HG03045 (cell line): ENCODE measurements around the gene MICU2.
A peak's percentile ranks its signal among the peaks of the same experiment; 100 is the strongest.

Experiments used
- ATAC-seq: cut with Tn5 transposase; IDR thresholded peaks from one replicate; pipeline ENCODE4 v1.9.1; 2021; ENCODE audit warnings: mild to moderate bottlenecking, moderate library complexity; ENCODE audit not compliant: unreplicated experiment

The MICU2 gene

DNA sequence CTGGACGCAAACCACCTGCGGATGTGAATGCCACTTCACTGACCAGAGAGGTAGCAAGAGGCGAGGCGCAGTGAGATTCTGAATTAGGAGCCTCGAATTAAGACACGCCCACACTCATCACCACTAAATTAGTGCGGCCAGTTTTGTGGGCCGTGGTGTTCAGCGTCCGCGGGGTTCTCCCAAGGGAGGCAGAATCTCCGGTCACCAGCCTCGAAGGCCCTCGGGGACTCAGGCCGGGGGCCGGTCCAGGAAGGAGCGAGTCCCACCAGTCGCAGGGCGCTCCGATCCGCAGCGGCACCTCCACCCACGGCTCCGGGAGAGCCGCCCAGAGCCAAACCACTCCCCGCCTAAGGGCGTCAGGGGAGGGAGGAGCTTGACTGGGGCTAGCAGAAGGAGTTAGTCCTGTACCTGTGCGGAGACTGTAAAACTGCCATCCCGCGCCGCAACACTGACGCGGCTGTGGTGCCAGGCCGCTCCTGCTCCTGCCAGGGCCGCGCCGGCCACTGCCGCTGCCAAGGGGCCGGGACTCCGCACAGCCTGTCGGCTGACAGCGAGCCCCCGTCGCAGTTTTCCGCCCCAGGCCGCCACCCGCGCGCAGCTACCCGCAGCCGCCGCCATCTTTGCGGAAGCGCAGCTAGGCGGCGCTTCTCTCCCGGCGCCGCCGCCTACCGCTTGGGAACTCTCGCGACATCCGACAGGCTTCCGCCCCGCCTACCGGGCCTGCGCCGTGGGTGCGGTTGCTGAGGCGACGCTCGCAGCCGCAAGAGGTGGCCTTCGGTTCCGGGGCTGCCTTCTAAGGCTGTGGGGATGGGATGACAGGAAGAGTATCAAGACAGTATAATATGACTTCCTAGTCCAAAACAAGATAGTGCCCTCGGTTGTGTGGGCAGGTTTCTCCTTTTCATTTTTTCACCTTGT is at the start of gene MICU2:
Gene MICU2, minus strand, starts transcription at position 640 of the 918 bp plus-strand sequence. Its CDS starts 22 bp downstream, at position 618.
- ATAC-seq, result peak; percentile 99

- ATAC-seq, result no peak
Observed at GRCh38 chr13:21641629-21642028, 37.7 kb upstream of the MICU2 start.

- no peak for ATAC-seq
Observed at GRCh38 chr13:21639561-21639960, 35.6 kb upstream of the MICU2 start.

DNA sequence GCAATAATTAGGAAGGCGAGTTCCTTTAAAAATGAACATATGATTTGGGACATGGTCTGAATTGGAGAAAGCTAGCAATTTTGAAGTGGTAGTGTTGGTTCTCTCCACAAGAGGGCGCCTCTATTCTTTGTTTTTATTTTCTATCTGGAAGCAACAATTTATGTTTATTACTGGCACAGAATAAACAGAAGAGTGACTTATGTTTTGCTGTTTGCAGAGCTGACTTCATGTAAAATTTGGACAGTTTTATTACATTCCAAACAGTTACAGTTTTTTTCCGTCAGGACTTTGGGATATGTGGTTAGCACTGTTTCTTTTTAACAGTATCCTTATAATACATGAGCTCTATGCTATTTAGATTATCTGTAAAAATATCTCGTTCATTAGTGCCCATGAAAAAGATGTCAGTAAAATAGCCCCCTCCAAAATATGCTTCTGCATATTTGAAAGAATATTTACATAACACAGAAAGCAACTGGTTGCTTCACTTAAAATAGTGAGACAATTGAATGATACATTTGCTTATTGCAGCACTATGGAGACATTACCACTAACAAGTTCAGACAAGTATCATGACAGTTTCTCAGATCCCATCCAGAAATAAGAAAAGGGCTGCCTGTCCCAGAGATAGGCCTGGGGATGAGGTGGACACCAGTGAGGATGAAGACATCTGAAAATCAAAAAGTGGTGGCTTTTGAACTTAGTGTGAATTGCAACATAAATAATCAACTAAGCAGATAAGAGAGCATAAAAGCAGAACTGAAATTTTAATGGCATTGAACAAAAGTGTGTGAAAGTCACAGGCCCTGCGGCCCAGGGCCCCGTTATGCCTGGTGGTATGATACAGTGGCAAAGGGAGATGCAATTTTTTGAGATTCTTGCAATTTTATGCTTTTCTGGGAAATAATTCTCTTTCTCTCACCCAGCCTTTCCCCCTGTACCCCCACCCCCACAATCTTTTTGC is 34.6 kb upstream of the MICU2 start:
- ATAC-seq, result no peak

DNA sequence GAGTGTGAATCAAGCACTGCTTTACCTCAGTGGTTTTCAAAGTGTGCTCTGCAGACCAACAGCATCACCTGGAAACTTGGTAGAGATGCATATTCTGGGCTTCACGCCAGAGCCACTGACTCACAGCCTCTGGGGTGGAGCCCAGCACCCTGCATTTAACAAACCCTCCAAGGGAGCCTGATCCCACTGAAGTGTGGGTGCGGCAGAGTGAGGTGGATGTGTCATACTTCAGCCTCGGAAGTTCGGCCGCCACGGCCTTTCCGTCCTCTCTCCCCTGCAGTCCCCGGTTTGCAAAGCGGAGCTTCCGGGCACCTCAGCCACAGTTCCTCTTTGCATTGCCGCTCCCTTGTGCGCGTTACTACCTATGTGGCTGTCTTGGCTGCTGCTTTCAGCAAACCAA is 33.3 kb upstream of the MICU2 start:
- ATAC-seq, result no peak

GRCh38 chr13:21636656-21637055 is 32.7 kb upstream of the MICU2 start:
- no peak for ATAC-seq

GRCh38 chr13:21632196-21632595 is 28.2 kb upstream of the MICU2 start:
- no peak for ATAC-seq

DNA sequence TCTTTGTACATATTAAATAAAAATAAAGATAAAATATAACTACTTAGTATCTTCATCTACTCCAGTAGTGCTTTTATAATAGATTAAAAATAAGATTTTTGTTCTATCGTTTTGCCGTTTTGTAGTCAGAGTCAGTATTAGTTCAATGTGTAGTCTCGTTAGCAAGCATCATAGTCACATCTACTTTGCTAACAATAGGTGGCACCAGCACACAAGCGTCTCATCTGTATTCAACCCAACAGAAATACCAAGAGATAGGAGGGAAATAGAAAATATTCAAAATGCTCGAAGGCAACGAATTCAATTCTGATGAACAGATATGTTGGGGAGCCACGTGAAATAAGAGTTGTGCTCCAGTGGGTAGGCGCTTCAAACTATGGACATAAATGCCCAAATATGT is 21.4 kb upstream of the MICU2 start:
- no peak for ATAC-seq

GRCh38 chr13:21620861-21621260 is 16.9 kb upstream of the MICU2 start:
- ATAC-seq, result no peak

GRCh38 chr13:21619633-21620220 is 15.8 kb upstream of the MICU2 start:
- ATAC-seq, result no peak

DNA sequence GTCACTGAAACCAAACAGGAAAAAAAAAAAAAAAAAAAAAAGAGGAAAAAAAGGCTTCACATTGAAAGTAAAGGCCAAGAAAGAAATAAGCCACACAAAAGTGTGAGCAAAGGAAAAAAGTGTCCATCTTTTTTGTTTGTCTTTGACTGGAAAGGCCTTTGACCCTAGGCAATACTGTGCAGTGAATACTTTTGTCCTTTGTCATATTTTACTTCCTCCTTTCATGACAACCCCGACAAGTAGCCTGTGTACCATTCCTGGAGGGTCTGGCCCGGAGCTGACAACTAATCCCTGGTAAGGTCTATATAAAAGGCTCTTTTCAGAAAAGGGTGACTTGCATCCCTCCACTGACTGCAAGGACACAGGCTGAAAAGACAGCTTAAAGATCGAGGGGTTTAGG is 12.9 kb upstream of the MICU2 start:
- no peak for ATAC-seq

DNA sequence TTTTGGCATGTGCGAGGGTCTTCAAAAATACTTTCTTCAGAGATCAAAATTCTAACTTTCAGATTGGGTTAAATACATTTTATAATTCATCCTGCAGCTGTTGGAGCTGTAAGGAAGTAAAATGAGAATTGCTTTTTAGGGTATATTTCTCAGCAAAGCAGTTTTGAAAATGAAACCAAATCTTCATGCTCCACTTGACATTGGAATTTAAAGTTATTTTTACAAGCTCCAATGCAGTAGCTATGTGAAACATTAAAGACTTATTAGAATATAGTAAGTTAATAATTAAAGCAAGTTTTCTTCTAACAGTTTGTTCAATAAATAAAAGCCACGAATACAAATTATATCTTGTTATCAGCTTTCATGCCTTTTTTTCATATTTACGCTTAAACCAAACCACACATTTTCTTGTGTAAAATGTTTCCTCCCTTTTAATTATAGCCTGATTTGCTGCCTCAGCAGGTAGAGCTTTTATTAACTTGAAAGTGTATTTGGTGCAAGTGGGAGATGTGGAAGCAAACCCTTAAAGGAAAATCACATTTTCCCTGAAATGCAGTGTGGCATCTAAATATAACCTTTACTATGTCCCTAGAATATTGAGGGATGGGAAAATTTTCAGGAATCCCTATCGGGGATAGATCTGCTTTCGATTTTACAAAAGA is 12.4 kb upstream of the MICU2 start:
- no peak for ATAC-seq

GRCh38 chr13:21615427-21615826 is 11.5 kb upstream of the MICU2 start:
- ATAC-seq, result no peak

DNA sequence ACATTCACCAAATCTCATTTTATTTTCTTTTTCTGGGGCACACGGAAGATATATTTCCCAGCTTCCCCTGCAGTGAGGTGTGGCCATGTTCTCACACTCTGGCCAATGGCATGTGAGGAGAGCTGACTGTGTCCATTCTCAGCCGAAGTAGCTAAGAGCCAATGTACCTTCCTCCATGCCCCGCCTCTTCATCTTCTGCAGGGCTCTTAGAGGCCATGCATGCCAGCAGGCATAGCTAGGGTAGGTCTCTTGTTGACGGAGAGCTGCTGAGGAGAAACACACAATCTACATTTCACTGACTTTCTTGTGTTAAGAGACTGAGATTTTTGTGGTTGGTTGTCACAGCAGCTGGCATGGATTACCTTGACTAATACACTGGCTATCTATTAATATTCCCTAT is 9.8 kb upstream of the MICU2 start:
- ATAC-seq, result no peak

DNA sequence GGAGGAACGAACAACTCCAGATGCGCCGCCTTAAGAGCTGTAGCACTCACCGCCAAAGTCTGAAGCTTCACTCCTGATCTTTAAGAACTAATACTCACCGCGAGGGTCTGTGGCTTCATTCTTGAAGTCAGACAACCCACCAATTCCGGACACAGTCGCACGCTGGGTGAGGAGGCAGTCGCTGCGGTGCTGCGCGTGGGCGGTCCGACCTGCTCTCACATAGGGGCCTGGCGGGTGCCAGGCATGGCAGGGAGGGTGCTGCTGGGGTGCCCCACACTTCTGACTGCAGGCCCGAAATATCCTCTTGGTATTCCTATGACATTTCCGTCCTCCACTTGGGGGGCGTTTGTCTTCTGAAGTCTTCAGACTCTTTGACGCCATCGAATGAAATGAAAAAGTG is 7.4 kb upstream of the MICU2 start:
- ATAC-seq, result no peak

GRCh38 chr13:21610687-21611086 is 6.7 kb upstream of the MICU2 start:
- no peak for ATAC-seq

GRCh38 chr13:21608961-21609360 is 5.0 kb upstream of the MICU2 start:
- no peak for ATAC-seq

GRCh38 chr13:21606796-21607195 is 2.8 kb upstream of the MICU2 start:
- no peak for ATAC-seq

GRCh38 chr13:21606251-21606650 is 2.3 kb upstream of the MICU2 start:
- no peak for ATAC-seq

DNA sequence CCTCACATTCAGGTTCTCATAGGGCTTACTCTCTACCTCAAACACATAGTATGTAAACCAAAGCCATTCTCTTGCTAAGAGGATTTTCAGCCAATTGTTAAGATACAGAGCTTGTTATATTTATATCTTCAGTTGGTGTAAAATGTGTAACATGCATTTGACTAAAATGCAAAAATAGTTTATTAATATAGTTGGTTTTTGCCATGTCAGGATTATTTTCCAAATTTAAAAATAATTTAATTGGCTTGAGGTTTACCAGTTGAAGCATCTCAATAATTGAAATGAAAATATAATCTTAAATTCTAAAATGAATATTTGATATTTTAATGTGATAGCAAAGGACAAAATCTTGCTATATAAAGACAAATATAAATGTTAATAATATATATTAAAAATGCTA is 7.2 kb downstream of the MICU2 start:
- ATAC-seq, result no peak

DNA sequence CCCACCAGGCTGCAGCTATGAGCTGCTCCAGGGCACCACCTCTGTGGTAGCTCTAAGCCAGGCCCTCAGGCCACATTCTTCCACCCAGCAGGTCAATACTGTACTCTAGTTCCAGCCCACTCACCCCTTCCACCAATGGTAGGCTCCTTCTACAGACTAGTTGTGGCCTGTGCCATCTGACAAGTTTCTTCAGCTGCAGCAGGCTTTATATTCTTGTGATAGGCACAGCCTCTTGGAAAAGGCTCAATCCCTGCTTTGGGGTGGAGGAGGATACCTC is 8.5 kb downstream of the MICU2 start:
- ATAC-seq, result peak; percentile 68
